A549 (cell line): ENCODE measurements around the gene NID1.

Experiments
- CHD2 ChIP-seq: fragments of 150-350 bp; IDR thresholded peaks from 2 replicates; pipeline ENCODE4 v1.6.1; 2014; ENCODE audit warnings: low read length; ENCODE audit not compliant: partially characterized antibody
- JUNB ChIP-seq: fragments of >200 bp; sonication (Bioruptor Twin); formaldehyde crosslinking; IDR thresholded peaks from 2 replicates; pipeline ENCODE4 v1.6.1; 2016
- NPAS2 ChIP-seq: fragments of 250-450 bp; sonication (Bioruptor Pico); IDR thresholded peaks from 2 replicates; pipeline ENCODE4 v1.8.0; 2022; ENCODE audit warnings: mild to moderate bottlenecking, moderate library complexity, borderline replicate concordance
- RAD21 ChIP-seq, 2 experiments: fragments of >200 bp in 1 of 2; sonication (Bioruptor Twin) in 1 of 2; formaldehyde crosslinking in 1 of 2; IDR thresholded peaks in 1 of 2; conservative IDR thresholded peaks in 1 of 2; 2 replicates in 1 of 2; 3 replicates in 1 of 2; pipeline ENCODE4 v1.6.1; 2012 to 2018; ENCODE audit warnings: inconsistent platforms in 1 of 2
- RFX5 ChIP-seq: fragments of 450-650 bp; IDR thresholded peaks from 2 replicates; pipeline ENCODE4 v1.7.1; 2014; ENCODE audit warnings: antibody characterized with exemption, mild to moderate bottlenecking, moderate library complexity
- SMC3 ChIP-seq: fragments of >200 bp; sonication (Bioruptor Twin); formaldehyde crosslinking; IDR thresholded peaks from 3 replicates; pipeline ENCODE4 v1.6.1; 2018; ENCODE audit warnings: inconsistent platforms
- ZC3H11A ChIP-seq: fragments of 450-650 bp; IDR thresholded peaks from 2 replicates; pipeline ENCODE4 v1.6.1; 2014; ENCODE audit warnings: antibody characterized with exemption, mild to moderate bottlenecking
- TF ChIP-seq, protein P1 (sequence below): fragments of >200 bp; sonication (Bioruptor Twin); formaldehyde crosslinking; IDR thresholded peaks from 2 replicates; pipeline ENCODE4 v1.6.1; 2016
- TF ChIP-seq, protein P2 (sequence below): IDR thresholded peaks from 2 replicates; pipeline ENCODE4 v1.6.1; 2012
- TF ChIP-seq, protein P3 (sequence below): fragments of 450-650 bp; IDR thresholded peaks from 2 replicates; pipeline ENCODE4 v1.6.1; 2014; ENCODE audit warnings: antibody characterized with exemption
- TF ChIP-seq, protein P4 (sequence below): fragments of >200 bp; sonication (Bioruptor Twin); formaldehyde crosslinking; IDR thresholded peaks from 3 replicates; pipeline ENCODE4 v1.5.1; 2016
- TF ChIP-seq, protein P5 (sequence below): fragments of 200-600 bp; sonication (generic); IDR thresholded peaks from 2 replicates; pipeline ENCODE4 v1.6.1; 2016; ENCODE audit warnings: antibody characterized with exemption, mild to moderate bottlenecking, moderate library complexity

DNA sequence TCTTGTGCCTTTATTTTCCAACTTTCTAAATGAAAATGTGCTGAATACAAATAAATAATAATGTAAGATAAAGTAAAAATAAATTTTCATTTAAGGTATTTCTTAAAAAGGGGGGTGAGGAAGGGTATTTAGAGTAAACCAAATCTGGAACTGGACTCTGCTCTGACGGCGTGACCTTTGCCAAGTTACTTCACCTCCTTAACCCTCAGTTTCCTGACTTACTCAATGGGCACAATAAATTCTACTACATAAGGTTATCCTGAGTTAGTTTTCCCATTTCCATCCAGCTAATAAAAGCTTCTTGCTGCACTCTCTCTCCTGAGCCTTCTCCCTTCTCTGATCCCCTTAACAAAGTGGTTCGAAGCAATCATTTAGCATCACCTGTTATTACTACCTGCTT, 93.9 kb downstream of the NID1 start:
- TF ChIP-seq, protein P1, sequence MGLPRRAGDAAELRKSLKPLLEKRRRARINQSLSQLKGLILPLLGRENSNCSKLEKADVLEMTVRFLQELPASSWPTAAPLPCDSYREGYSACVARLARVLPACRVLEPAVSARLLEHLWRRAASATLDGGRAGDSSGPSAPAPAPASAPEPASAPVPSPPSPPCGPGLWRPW: no peak
- TF ChIP-seq, protein P2, sequence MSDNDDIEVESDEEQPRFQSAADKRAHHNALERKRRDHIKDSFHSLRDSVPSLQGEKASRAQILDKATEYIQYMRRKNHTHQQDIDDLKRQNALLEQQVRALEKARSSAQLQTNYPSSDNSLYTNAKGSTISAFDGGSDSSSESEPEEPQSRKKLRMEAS: no peak
- TF ChIP-seq, protein P3, sequence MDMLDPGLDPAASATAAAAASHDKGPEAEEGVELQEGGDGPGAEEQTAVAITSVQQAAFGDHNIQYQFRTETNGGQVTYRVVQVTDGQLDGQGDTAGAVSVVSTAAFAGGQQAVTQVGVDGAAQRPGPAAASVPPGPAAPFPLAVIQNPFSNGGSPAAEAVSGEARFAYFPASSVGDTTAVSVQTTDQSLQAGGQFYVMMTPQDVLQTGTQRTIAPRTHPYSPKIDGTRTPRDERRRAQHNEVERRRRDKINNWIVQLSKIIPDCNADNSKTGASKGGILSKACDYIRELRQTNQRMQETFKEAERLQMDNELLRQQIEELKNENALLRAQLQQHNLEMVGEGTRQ: no peak
- TF ChIP-seq NPAS2: no peak
- no peak for TF ChIP-seq CHD2
- TF ChIP-seq, protein P4, sequence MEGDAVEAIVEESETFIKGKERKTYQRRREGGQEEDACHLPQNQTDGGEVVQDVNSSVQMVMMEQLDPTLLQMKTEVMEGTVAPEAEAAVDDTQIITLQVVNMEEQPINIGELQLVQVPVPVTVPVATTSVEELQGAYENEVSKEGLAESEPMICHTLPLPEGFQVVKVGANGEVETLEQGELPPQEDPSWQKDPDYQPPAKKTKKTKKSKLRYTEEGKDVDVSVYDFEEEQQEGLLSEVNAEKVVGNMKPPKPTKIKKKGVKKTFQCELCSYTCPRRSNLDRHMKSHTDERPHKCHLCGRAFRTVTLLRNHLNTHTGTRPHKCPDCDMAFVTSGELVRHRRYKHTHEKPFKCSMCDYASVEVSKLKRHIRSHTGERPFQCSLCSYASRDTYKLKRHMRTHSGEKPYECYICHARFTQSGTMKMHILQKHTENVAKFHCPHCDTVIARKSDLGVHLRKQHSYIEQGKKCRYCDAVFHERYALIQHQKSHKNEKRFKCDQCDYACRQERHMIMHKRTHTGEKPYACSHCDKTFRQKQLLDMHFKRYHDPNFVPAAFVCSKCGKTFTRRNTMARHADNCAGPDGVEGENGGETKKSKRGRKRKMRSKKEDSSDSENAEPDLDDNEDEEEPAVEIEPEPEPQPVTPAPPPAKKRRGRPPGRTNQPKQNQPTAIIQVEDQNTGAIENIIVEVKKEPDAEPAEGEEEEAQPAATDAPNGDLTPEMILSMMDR: no peak
- no peak for TF ChIP-seq JUNB
- TF ChIP-seq RFX5: no peak
- no peak for TF ChIP-seq SMC3
- TF ChIP-seq ZC3H11A: no peak
- TF ChIP-seq, protein P5, sequence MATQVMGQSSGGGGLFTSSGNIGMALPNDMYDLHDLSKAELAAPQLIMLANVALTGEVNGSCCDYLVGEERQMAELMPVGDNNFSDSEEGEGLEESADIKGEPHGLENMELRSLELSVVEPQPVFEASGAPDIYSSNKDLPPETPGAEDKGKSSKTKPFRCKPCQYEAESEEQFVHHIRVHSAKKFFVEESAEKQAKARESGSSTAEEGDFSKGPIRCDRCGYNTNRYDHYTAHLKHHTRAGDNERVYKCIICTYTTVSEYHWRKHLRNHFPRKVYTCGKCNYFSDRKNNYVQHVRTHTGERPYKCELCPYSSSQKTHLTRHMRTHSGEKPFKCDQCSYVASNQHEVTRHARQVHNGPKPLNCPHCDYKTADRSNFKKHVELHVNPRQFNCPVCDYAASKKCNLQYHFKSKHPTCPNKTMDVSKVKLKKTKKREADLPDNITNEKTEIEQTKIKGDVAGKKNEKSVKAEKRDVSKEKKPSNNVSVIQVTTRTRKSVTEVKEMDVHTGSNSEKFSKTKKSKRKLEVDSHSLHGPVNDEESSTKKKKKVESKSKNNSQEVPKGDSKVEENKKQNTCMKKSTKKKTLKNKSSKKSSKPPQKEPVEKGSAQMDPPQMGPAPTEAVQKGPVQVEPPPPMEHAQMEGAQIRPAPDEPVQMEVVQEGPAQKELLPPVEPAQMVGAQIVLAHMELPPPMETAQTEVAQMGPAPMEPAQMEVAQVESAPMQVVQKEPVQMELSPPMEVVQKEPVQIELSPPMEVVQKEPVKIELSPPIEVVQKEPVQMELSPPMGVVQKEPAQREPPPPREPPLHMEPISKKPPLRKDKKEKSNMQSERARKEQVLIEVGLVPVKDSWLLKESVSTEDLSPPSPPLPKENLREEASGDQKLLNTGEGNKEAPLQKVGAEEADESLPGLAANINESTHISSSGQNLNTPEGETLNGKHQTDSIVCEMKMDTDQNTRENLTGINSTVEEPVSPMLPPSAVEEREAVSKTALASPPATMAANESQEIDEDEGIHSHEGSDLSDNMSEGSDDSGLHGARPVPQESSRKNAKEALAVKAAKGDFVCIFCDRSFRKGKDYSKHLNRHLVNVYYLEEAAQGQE: no peak
- no peak for TF ChIP-seq RAD21 (conservative IDR thresholded peaks at IDR 0.05 in 1 of 2, IDR thresholded peaks at IDR 0.05 in 1 of 2)
